HepG2 (cell line): Measurements from ENCODE around the gene MEF2B. TPM values are rescaled to one million over a fixed set of nuclear protein-coding genes. Genes with fewer than 3 reads are reported as not detected.

Experiments used
- GABPA ChIP-seq, 2 experiments: IDR thresholded peaks; 2 replicates each; pipeline ENCODE4 v1.6.1; 2011 to 2016; ENCODE audit warnings: low read depth in 2 of 2, low read length in 1 of 2, missing biosample characterization in 1 of 2, missing genetic modification characterization in 1 of 2
- KDM5A ChIP-seq: fragments of 200-600 bp; sonication (generic); IDR thresholded peaks from 2 replicates; pipeline ENCODE4 v1.7.0; 2018; ENCODE audit warnings: antibody characterized with exemption, mild to moderate bottlenecking, low read length, borderline replicate concordance
- PHF20 ChIP-seq: sonication (generic); formaldehyde crosslinking; IDR thresholded peaks from 2 replicates; pipeline ENCODE4 v1.5.0; 2020; ENCODE audit warnings: mild to moderate bottlenecking, missing genetic modification reagents
- PHF21A ChIP-seq: sonication (generic); formaldehyde crosslinking; IDR thresholded peaks from 2 replicates; pipeline ENCODE4 v1.5.0; 2020; ENCODE audit warnings: mild to moderate bottlenecking, missing genetic modification reagents
- RBM39 ChIP-seq: fragments of 200-400 bp; formaldehyde crosslinking; IDR thresholded peaks from one replicate; pipeline ENCODE4 v1.6.1; 2018; ENCODE audit warnings: antibody characterized with exemption, mild to moderate bottlenecking, low read depth, low read length; ENCODE audit not compliant: poor library complexity, severe bottlenecking
- RCOR2 ChIP-seq: IDR thresholded peaks from 2 replicates; pipeline ENCODE4 v1.6.1; 2016; ENCODE audit warnings: missing biosample characterization, missing genetic modification reagents
- SALL1 ChIP-seq: sonication (generic); formaldehyde crosslinking; IDR thresholded peaks from 2 replicates; pipeline ENCODE4 v1.8.0; 2022; ENCODE audit warnings: mild to moderate bottlenecking, missing genetic modification reagents
- SCMH1 ChIP-seq: sonication (generic); formaldehyde crosslinking; IDR thresholded peaks from 2 replicates; pipeline ENCODE4 v1.9.0; 2021; ENCODE audit warnings: missing genetic modification reagents, mild to moderate bottlenecking, borderline replicate concordance
- SP1 ChIP-seq, 2 experiments: fragments of 450-650 bp in 1 of 2; sonication (generic) in 1 of 2; formaldehyde crosslinking in 1 of 2; IDR thresholded peaks; 2 replicates each; pipeline versions ENCODE4 v1.4.0 to v1.6.1; 2016 to 2020; ENCODE audit warnings: missing genetic modification reagents in 1 of 2
- SRY ChIP-seq: sonication (generic); formaldehyde crosslinking; IDR thresholded peaks from 2 replicates; pipeline ENCODE4 v1.8.0; 2022; ENCODE audit warnings: mild to moderate bottlenecking, missing genetic modification reagents
- WIZ ChIP-seq: sonication (generic); formaldehyde crosslinking; IDR thresholded peaks from 2 replicates; pipeline ENCODE4 v1.5.1; 2020; ENCODE audit warnings: mild to moderate bottlenecking, missing genetic modification reagents
- ZFP36 ChIP-seq: fragments of 150-350 bp; IDR thresholded peaks from 2 replicates; pipeline ENCODE4 v1.6.1; 2018; ENCODE audit warnings: borderline replicate concordance, low read length, low read depth; ENCODE audit not compliant: partially characterized antibody
- ZNF17 ChIP-seq: sonication (generic); formaldehyde crosslinking; IDR thresholded peaks from 2 replicates; pipeline ENCODE4 v1.5.0; 2020; ENCODE audit warnings: mild to moderate bottlenecking, missing genetic modification reagents
- ZNF253 ChIP-seq: sonication (generic); formaldehyde crosslinking; IDR thresholded peaks from 2 replicates; pipeline ENCODE4 v1.8.0; 2022; ENCODE audit warnings: mild to moderate bottlenecking, missing genetic modification reagents, borderline replicate concordance
- ZNF558 ChIP-seq: sonication (generic); formaldehyde crosslinking; IDR thresholded peaks from 2 replicates; pipeline ENCODE4 v1.9.0; 2022; ENCODE audit warnings: mild to moderate bottlenecking, missing genetic modification reagents, borderline replicate concordance
- ZNF674 ChIP-seq: sonication (generic); formaldehyde crosslinking; IDR thresholded peaks from 2 replicates; pipeline ENCODE4 v1.5.0; 2020; ENCODE audit warnings: low read depth, mild to moderate bottlenecking, missing genetic modification reagents
- ZNF83 ChIP-seq: sonication (generic); formaldehyde crosslinking; IDR thresholded peaks from 2 replicates; pipeline ENCODE4 v1.4.0; 2020; ENCODE audit warnings: missing genetic modification reagents, mild to moderate bottlenecking, borderline replicate concordance
- polyA plus RNA-seq, 8 experiments: library from polyadenylated mRNA; depleted of rRNA in 3 of 8; stranded (reverse) in 7 of 8; unstranded in 1 of 8; fragments of >200 nt; fragmentation: Illumina TruSeq in 4 of 8; extraction: Trizol in 4 of 8; gene quantifications; 2 replicates each; pipeline versions ENCODE4 v1.2.1 to v1.2.3, GENCODE V29; 2011 to 2016; ENCODE audit warnings: low read depth in 4 of 8, missing spikeins in 1 of 8, mixed read lengths in 1 of 8; ENCODE audit not compliant: insufficient read depth in 1 of 8
- total RNA-seq, 5 experiments: library from RNA; depleted of rRNA; stranded (reverse); fragments of >200 nt; fragmentation: Illumina TruSeq; extraction: Trizol; gene quantifications; 2 replicates each; pipeline ENCODE4 v1.2.3, GENCODE V29; 2016; ENCODE audit warnings: low read depth in 1 of 5
- TF ChIP-seq, protein P1 (sequence below): sonication (generic); formaldehyde crosslinking; IDR thresholded peaks from 2 replicates; pipeline ENCODE4 v1.8.1; 2022; ENCODE audit warnings: low read depth, mild to moderate bottlenecking, missing genetic modification reagents
- TF ChIP-seq, protein P2 (sequence below): sonication (generic); formaldehyde crosslinking; IDR thresholded peaks from 2 replicates; pipeline ENCODE4 v1.4.0; 2020; ENCODE audit warnings: mild to moderate bottlenecking, missing genetic modification reagents
- TF ChIP-seq, protein P3 (sequence below): IDR thresholded peaks from 2 replicates; pipeline ENCODE4 v1.6.1; 2012; ENCODE audit warnings: inconsistent platforms
- TF ChIP-seq, protein P4 (sequence below): sonication (generic); formaldehyde crosslinking; IDR thresholded peaks from 2 replicates; pipeline ENCODE4 v1.8.0; 2022; ENCODE audit warnings: missing genetic modification reagents, low read depth, mild to moderate bottlenecking, borderline replicate concordance
- TF ChIP-seq, protein P5 (sequence below): IDR thresholded peaks from 2 replicates; pipeline ENCODE4 v1.6.1; 2016; ENCODE audit warnings: low read depth, control low read depth

MEF2B gene
- total and polyA plus RNA-seq, 2 of the 13 experiments (the other 11 are each of a cell fraction or from before 2014, with no cell fraction given) = 1.2 to 1.7 TPM

DNA sequence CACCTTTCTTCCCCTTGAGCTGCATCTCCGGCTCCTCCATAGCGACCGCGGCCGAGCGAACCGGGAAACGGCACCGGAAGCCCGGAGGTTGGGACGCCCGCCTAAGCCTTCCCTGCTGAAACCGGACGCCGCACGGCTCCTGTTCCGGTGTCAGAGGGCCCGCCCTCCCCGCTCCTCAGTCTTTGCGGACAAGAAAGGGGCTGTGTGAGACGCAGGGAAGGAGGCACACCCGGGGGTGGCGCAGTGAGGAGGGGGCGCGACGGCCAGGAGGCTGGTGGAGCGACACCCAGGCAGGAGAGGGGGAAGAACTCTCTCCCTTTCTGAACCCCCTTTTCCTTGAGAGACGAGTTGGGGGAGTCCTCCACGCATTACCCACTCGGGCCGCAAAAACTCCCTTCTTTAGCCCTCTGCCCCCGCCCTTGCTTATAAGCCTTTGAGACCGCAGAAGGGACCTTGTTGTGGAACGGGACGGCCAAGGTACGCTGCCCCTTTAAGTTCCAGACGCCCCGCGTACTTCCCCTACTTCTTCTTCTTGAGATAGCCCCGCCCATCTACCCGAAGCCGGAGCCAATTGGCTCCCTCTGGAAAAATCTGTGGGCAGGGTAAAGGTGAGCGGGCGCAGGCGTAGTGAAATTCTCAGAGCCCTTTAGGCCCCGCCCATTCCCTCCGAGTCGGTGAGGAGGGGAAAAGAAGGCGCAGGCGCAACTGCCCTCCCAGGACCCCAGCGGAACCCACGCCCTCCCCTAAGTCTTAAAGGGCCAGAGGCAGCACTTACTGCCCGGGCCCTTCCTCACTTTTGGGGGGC lies 22.2 kb upstream of the MEF2B start, which contains the start of the genes BORCS8 and RFXANK (continued):
- TF ChIP-seq, protein P1, sequence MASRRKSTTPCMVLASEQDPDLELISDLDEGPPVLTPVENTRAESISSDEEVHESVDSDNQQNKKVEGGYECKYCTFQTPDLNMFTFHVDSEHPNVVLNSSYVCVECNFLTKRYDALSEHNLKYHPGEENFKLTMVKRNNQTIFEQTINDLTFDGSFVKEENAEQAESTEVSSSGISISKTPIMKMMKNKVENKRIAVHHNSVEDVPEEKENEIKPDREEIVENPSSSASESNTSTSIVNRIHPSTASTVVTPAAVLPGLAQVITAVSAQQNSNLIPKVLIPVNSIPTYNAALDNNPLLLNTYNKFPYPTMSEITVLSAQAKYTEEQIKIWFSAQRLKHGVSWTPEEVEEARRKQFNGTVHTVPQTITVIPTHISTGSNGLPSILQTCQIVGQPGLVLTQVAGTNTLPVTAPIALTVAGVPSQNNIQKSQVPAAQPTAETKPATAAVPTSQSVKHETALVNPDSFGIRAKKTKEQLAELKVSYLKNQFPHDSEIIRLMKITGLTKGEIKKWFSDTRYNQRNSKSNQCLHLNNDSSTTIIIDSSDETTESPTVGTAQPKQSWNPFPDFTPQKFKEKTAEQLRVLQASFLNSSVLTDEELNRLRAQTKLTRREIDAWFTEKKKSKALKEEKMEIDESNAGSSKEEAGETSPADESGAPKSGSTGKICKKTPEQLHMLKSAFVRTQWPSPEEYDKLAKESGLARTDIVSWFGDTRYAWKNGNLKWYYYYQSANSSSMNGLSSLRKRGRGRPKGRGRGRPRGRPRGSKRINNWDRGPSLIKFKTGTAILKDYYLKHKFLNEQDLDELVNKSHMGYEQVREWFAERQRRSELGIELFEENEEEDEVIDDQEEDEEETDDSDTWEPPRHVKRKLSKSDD (CRISPR knock-in tag) = no peak
- TF ChIP-seq GABPA (IDR thresholded peaks at IDR 0.05; ENCODE audit: low read depth, low read length) (peak; percentile 99), GABPA (CRISPR knock-in tag; IDR thresholded peaks at IDR 0.05; ENCODE audit: low read depth) (peak; percentile 99), ZNF253 (no peak), ZNF83 (CRISPR knock-in tag) (no peak), PHF20 (CRISPR knock-in tag) (peak; percentile 98), PHF21A (peak; percentile 45), ZNF558 (no peak), RBM39 (peak; percentile 97), ZNF17 (CRISPR knock-in tag) (no peak), ZNF674 (no peak), ZFP36 (no peak), WIZ (CRISPR knock-in tag) (no peak), RCOR2 (CRISPR knock-in tag) (no peak), SCMH1 (CRISPR knock-in tag) (no peak), SRY (CRISPR knock-in tag) (peak; percentile 77), KDM5A (peak; percentile 100), SP1 (IDR thresholded peaks at IDR 0.05) (no peak), SP1 (CRISPR knock-in tag; IDR thresholded peaks at IDR 0.05) (peak; percentile 81), SALL1 (CRISPR knock-in tag) (peak; percentile 66)
- TF ChIP-seq, protein P2, sequence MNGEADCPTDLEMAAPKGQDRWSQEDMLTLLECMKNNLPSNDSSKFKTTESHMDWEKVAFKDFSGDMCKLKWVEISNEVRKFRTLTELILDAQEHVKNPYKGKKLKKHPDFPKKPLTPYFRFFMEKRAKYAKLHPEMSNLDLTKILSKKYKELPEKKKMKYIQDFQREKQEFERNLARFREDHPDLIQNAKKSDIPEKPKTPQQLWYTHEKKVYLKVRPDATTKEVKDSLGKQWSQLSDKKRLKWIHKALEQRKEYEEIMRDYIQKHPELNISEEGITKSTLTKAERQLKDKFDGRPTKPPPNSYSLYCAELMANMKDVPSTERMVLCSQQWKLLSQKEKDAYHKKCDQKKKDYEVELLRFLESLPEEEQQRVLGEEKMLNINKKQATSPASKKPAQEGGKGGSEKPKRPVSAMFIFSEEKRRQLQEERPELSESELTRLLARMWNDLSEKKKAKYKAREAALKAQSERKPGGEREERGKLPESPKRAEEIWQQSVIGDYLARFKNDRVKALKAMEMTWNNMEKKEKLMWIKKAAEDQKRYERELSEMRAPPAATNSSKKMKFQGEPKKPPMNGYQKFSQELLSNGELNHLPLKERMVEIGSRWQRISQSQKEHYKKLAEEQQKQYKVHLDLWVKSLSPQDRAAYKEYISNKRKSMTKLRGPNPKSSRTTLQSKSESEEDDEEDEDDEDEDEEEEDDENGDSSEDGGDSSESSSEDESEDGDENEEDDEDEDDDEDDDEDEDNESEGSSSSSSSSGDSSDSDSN (CRISPR knock-in tag) = peak; percentile 79
- TF ChIP-seq, protein P3, sequence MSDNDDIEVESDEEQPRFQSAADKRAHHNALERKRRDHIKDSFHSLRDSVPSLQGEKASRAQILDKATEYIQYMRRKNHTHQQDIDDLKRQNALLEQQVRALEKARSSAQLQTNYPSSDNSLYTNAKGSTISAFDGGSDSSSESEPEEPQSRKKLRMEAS = peak; percentile 80
- TF ChIP-seq, protein P4, sequence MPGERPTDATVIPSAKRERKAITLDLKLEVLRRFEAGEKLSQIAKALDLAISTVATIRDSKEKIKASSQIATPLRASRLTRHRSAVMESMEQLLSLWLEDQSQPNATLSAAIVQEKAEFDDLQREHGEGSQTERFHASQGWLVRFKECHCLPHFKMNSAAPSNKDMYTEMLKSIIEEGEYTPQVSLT = no peak
- TF ChIP-seq, protein P5, sequence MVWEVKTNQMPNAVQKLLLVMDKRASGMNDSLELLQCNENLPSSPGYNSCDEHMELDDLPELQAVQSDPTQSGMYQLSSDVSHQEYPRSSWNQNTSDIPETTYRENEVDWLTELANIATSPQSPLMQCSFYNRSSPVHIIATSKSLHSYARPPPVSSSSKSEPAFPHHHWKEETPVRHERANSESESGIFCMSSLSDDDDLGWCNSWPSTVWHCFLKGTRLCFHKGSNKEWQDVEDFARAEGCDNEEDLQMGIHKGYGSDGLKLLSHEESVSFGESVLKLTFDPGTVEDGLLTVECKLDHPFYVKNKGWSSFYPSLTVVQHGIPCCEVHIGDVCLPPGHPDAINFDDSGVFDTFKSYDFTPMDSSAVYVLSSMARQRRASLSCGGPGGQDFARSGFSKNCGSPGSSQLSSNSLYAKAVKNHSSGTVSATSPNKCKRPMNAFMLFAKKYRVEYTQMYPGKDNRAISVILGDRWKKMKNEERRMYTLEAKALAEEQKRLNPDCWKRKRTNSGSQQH (CRISPR knock-in tag) = no peak
